Measurements from ENCODE around the gene NPAS3.

DNA sequence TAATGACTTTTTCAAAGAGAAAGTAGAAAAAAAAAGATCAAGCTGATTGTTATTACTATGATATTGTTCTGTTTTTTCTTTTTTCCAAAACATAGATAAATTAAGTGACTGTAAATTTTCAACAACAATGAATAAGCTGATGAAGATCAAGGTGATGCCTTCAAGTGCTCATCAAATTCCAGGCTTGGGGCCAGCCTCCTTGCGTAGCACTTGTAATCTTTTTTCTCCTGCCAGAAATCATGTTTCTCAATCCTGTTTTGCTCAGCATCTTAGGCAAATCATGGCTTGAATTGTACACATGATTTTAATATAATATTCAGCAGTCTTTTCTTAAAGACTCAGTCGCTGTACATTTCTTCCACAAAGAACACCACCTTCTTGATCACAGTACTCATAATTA is 333.2 kb downstream of the NPAS3 start:
- TF ChIP-seq CTCF (conservative IDR thresholded peaks at IDR 0.05; ENCODE audit: low read depth, low read length) (no peak), EZH2 (IDR thresholded peaks at IDR 0.05; ENCODE audit: low read length, unreplicated experiment) (no peak), EZH2phosphoT487 (IDR thresholded peaks at IDR 0.05; ENCODE audit: borderline replicate concordance, low read length) (no peak)

Data from PC-3 (cell line).